GM12874 (cell line): ENCODE data around the gene ADIPOR2.

Source experiments
- TF ChIP-seq, protein P1 (sequence below): IDR thresholded peaks from 2 replicates; pipeline ENCODE4 v1.5.1; 2011; ENCODE audit warnings: low read depth, mild to moderate bottlenecking, control low read depth, low read length, moderate library complexity; ENCODE audit not compliant: insufficient read depth

Gene ADIPOR2

DNA sequence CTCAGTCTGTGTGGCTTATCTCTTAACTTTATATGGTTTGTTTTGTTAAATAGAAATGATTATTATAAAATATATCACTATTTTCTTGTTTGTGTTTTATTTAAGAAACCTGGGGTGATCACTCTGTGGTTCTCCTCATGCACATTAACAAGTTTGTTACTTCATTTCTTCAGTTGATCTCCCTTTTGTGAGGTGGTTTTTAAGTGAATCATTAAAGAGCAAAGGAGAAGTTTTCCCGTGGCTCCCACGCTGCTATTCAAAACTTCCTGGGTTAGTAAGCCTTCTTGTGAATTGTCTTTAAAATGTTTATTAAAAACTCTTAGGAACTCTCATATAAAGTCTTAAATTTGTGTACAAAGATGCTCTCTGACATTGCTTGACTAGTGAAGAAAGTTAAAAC lies 11.8 kb downstream of the ADIPOR2 start:
- TF ChIP-seq, protein P1, sequence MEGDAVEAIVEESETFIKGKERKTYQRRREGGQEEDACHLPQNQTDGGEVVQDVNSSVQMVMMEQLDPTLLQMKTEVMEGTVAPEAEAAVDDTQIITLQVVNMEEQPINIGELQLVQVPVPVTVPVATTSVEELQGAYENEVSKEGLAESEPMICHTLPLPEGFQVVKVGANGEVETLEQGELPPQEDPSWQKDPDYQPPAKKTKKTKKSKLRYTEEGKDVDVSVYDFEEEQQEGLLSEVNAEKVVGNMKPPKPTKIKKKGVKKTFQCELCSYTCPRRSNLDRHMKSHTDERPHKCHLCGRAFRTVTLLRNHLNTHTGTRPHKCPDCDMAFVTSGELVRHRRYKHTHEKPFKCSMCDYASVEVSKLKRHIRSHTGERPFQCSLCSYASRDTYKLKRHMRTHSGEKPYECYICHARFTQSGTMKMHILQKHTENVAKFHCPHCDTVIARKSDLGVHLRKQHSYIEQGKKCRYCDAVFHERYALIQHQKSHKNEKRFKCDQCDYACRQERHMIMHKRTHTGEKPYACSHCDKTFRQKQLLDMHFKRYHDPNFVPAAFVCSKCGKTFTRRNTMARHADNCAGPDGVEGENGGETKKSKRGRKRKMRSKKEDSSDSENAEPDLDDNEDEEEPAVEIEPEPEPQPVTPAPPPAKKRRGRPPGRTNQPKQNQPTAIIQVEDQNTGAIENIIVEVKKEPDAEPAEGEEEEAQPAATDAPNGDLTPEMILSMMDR: no peak

DNA sequence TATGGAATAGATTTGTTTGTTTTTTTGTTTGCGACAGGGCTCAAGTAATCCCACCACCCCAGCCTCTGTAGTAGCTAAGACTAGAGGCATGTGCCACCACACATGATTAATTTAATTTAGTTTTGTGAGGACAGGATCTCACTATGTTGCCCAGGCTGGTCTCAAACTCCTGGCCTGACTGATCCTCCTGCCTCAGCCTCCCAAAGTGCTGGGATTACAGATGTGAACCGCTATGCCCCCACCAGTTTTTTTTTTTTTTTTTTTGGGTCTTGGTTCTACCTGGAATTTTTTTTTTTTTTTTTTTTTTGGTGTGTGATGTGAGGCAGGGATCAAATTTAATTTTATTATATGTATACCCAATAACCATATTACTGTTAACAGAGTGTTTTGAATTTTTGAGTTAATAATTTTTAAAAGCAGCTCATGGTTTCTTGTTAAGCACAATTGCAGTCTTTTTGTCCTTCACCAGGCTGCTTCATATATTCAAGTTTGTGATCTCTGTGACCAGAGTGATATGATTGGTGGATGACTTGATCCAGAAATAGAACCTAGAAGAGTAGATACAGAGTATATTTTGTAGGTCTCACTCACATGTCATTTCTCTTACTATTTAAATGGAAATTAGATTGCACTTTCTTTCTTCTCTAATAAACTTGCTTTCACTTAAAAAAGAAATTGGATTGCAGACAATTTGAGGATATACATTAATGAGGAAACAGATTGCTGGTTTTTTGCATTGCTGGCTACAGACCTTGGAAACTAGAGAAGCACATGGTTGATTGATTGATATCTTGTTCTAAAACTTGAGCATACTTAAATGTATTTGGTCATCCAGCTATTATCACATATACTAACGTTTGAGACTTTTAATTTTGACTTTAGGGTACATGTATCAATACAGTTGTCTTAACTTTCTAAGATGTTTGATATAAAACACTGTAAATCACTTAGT lies 13.2 kb downstream of the ADIPOR2 start:
- TF ChIP-seq, protein P1: no peak

DNA sequence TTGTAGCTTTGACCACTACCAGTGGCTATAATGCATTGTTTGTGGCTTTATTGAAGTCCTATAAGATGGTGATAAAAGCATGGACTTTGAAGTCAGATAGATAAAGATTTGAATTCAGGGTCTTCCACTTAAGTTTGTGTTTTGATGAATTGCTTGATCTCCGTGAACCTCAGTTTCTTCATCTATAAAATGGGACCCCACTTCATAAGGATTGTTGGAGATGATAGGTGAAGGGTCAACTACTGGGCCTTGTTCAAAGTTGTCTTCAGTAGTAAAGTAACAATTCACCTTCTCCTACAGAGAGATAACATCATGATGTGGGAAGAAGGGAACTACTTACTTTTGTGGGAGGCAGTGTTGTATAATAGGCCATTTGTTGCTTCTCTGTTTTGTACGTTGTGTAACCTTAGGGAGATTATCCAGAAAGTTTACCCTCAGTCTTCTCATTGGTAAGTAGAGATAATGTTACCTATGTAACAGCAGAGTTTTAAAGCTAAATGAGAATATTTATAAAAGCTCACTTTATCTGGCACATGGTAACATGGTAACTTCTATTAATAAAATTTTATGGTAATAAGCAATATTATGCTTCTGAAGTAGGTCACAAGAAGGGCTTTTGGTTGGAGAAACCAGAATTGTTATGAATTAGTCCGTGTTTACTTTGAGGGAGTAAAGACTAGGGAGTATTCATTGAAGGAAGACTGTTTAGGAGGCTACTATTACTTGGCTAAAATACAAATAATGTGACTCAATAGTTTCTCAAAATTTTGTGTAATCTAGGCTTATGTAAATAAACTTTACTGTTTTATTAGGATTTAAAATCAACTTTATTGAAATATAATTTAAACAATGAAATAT lies 15.1 kb downstream of the ADIPOR2 start:
- TF ChIP-seq, protein P1: no peak

GRCh38 chr12:1706632-1706980 lies 15.7 kb downstream of the ADIPOR2 start:
- TF ChIP-seq, protein P1: no peak

DNA sequence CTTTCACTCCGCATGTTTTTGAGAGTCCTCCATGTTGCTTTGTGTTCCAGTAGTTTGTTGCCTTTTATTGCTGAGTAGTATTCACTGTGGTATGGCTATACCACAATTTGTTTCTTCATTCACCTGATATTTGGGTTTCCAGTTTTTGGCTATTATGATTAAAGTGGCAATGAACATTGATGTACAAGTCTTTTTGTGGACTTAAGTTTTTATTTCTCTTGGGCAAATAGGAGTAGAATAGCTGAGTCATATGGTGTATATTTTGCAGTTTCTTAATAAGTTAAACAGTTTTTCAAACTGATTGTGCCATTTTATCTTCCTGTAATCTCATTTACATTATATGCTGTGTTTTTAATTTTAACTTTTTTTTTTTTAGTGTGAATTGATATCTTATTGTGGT lies 16.2 kb downstream of the ADIPOR2 start:
- TF ChIP-seq, protein P1: no peak

DNA sequence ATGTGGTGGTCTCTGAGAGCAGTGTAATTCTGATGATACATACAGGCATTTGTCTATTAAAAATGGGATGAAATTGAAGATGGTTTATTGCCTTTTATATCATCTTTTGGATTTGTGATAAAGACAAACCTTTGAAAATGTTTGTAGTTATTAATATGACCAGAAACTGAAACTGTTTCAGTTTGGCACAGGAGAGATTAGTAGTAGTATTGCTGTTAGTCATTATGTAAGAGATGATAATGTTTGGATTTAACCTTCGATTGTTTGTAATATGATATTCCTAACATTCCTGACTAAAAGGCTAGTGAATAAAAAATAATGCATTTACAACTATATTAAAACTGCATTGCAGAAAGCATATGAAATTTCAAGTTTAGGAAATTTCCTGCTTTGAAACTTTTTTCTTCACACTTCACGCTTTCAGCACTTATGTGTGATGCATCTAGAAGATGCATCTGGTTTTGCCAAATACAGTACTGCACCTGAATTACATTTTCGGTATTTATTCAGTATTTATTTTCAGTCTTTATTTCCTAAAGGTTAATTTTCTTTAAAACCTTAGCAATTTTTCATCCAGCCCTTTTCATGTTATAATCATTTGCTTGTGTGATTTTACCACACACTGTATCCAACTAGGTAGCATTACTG lies 25.5 kb downstream of the ADIPOR2 start:
- TF ChIP-seq, protein P1: no peak

DNA sequence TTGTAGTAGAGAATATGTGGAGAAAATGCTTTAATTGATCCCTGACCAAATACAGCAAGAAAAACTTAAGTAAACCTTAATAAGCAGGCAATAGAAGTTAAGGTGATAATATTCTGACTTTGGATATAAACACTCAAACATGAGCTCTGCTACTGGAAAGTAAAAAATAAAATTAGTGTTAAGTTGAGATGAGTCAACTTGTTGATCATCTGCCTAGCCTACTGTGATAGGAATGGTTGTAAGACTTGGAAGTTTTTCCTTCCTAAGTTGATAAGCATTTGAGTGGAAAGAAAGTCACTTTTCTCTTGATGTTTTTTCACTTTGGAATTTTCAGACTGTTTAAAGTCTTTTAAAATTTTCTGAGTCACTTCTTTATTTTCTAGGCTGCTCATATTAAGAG lies 26.0 kb downstream of the ADIPOR2 start:
- TF ChIP-seq, protein P1: no peak
